Glutamatergic neuron (in vitro differentiated cells): Measurements from ENCODE around the gene HLA-DMA. TPM values are rescaled to one million over a fixed set of nuclear protein-coding genes. Genes with fewer than 3 reads are reported as not detected.

Experiments used
- DNase-seq: peaks from one replicate; pipeline ENCODE4 v3.0.0; 2022
- H3K27ac Mint-ChIP-seq: one replicate; pipeline ENCODE4 v1.8.0; 2020; ENCODE audit warnings: mild to moderate bottlenecking, mixed read lengths, inconsistent platforms; ENCODE audit not compliant: unreplicated experiment
- H3K27me3 Mint-ChIP-seq: one replicate; pipeline ENCODE4 v1.8.0; 2020; ENCODE audit warnings: mild to moderate bottlenecking, moderate library complexity, mixed read lengths, inconsistent platforms; ENCODE audit not compliant: unreplicated experiment
- H3K36me3 Mint-ChIP-seq: one replicate; pipeline ENCODE4 v1.8.0; 2020; ENCODE audit warnings: mild to moderate bottlenecking, mixed read lengths, inconsistent platforms; ENCODE audit not compliant: unreplicated experiment
- H3K4me1 Mint-ChIP-seq: one replicate; pipeline ENCODE4 v1.8.0; 2020; ENCODE audit warnings: mild to moderate bottlenecking, low read depth, mixed read lengths, inconsistent platforms; ENCODE audit not compliant: unreplicated experiment
- H3K4me3 Mint-ChIP-seq: one replicate; pipeline ENCODE4 v1.8.0; 2020; ENCODE audit warnings: mild to moderate bottlenecking, mixed read lengths, inconsistent platforms; ENCODE audit not compliant: unreplicated experiment
- H3K9me3 Mint-ChIP-seq: one replicate; pipeline ENCODE4 v1.8.0; 2020; ENCODE audit warnings: mild to moderate bottlenecking, moderate library complexity, mixed read lengths, inconsistent platforms; ENCODE audit not compliant: unreplicated experiment
- total RNA-seq: library from RNA; stranded (reverse); fragmentation: NEBNext Ultra II Directional; extraction: Animal tissue kit (Norgen Biotek cat#: 25700); gene quantifications from one replicate; pipeline ENCODE4 v1.2.1, GENCODE V29; 2021; ENCODE audit not compliant: unreplicated experiment
- TF ChIP-seq, protein P1 (sequence below): fragments of 200-600 bp; sonication (generic); IDR thresholded peaks from one replicate; pipeline ENCODE4 v1.5.0; 2021; ENCODE audit not compliant: partially characterized antibody, unreplicated experiment

Gene HLA-DMA
- total RNA-seq, 1 donor from 2014 or later, result 0.76 TPM

- H3K4me3 Mint-ChIP-seq, result no peak overlapping the region
- H3K27ac Mint-ChIP-seq, result no peak overlapping the region
- peaks cover 5% of the 10 kb centered on the region for H3K27me3 Mint-ChIP-seq
- no peaks in the 10 kb centered on the region for H3K36me3 Mint-ChIP-seq
- H3K4me1 Mint-ChIP-seq, result no peaks in the 10 kb centered on the region
- H3K9me3 Mint-ChIP-seq, result peaks cover 3% of the 10 kb centered on the region
- DNase-seq, result no peak
- TF ChIP-seq, protein P1, sequence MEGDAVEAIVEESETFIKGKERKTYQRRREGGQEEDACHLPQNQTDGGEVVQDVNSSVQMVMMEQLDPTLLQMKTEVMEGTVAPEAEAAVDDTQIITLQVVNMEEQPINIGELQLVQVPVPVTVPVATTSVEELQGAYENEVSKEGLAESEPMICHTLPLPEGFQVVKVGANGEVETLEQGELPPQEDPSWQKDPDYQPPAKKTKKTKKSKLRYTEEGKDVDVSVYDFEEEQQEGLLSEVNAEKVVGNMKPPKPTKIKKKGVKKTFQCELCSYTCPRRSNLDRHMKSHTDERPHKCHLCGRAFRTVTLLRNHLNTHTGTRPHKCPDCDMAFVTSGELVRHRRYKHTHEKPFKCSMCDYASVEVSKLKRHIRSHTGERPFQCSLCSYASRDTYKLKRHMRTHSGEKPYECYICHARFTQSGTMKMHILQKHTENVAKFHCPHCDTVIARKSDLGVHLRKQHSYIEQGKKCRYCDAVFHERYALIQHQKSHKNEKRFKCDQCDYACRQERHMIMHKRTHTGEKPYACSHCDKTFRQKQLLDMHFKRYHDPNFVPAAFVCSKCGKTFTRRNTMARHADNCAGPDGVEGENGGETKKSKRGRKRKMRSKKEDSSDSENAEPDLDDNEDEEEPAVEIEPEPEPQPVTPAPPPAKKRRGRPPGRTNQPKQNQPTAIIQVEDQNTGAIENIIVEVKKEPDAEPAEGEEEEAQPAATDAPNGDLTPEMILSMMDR, result no peak
Measured at GRCh38 chr6:32950010-32950409, 2.9 kb downstream of the HLA-DMA start.

DNA sequence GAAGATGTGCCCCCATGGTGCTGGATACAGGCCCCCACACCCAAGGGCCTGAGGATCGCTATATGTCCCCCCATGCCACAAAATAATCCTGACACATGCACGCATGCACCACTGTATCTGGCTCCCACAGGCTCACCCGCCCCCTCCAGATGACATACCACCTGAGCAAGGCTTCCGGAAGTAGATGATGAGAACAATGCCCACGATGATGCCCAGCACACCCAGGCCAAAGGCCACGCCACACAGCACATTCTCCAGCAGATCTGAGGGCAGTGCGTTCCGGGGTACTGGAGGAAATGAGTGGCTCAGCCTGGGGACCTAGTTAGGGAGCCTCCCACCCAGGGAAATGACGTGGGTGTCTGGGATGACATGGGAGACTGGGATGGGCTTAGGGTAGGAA, 3.8 kb downstream of the HLA-DMA start:
- no peak overlapping the region for H3K4me3 Mint-ChIP-seq

DNA sequence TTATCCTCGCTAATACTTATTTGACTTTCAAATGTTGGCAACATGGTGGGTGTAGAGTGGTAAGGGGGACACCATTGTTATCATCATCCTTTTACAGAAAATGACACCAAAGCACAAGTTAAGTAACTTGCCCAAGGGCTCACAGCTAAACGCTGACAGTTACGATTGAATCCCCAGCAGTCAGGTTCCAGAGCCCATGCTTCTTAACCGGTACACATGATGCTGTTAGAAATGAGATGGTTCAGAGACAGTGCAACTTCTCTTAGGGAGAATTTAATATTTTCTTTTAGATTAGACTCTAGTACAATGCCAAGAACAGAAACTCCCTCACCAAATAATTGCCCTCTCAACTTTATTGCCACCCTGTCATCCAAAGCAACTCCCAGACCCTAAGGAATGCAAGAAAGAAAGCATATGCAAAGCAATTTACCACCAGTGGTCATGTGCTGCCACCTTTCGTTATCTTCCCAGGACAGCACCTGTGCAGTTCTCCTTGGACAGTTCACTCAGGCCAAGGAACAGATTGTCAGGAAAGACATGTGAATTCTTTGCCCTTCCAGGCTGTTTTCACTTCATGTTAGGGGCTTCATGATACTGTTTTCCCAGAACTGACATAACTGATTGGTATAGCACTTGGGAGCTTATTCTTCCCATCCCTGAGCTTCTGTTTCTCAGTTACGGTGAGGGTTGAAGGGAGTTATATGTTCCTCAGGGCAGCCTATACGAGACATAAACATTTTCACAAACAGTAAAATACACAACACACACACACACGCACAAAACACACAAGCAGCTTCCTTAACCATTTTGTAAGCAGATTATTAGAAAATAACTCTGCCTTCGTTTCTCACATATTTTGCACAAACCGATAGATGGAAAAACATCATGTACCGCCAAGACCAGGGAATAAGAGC, 5.1 kb downstream of the HLA-DMA start:
- Mint-ChIP-seq H3K27ac (no peak overlapping the region), H3K9me3 (peaks cover 4% of the 10 kb centered on the region), H3K4me1 (no peaks in the 10 kb centered on the region), H3K4me3 (no peak overlapping the region), H3K27me3 (peaks cover 4% of the 10 kb centered on the region), H3K36me3 (no peaks in the 10 kb centered on the region)
- TF ChIP-seq, protein P1, result no peak
- peak; percentile 25 for DNase-seq

More for the DNA sequence above, 3.8 kb downstream of the HLA-DMA start:
- peaks cover 4% of the 10 kb centered on the region for H3K27me3 Mint-ChIP-seq
- no peak overlapping the region for H3K27ac Mint-ChIP-seq
- H3K9me3 Mint-ChIP-seq, result peaks cover 4% of the 10 kb centered on the region
- TF ChIP-seq, protein P1, result no peak
- H3K4me1 Mint-ChIP-seq, result no peaks in the 10 kb centered on the region
- H3K36me3 Mint-ChIP-seq, result no peaks in the 10 kb centered on the region
- DNase-seq, result no peak

- Mint-ChIP-seq H3K4me1 (no peaks in the 10 kb centered on the region), H3K27me3 (peaks cover 4% of the 10 kb centered on the region), H3K27ac (no peak overlapping the region), H3K4me3 (no peak overlapping the region), H3K36me3 (no peaks in the 10 kb centered on the region), H3K9me3 (peaks cover 4% of the 10 kb centered on the region)
- no peak for DNase-seq
- TF ChIP-seq, protein P1, result no peak
Measured at GRCh38 chr6:32946893-32947292, 6.0 kb downstream of the HLA-DMA start.

GRCh38 chr6:32945953-32946352, 6.9 kb downstream of the HLA-DMA start:
- H3K4me3 Mint-ChIP-seq, result no peak overlapping the region
- no peaks in the 10 kb centered on the region for H3K36me3 Mint-ChIP-seq
- H3K27me3 Mint-ChIP-seq, result peaks cover 4% of the 10 kb centered on the region
- no peaks in the 10 kb centered on the region for H3K4me1 Mint-ChIP-seq
- no peak for DNase-seq
- no peak overlapping the region for H3K27ac Mint-ChIP-seq
- H3K9me3 Mint-ChIP-seq, result peaks cover 4% of the 10 kb centered on the region
- TF ChIP-seq, protein P1, result no peak
